HepG2 (cell line): ENCODE data around the gene ACOXL. TPM values are rescaled to one million over a fixed set of nuclear protein-coding genes. Genes with fewer than 3 reads are reported as not detected.

Experiments
- BORCS8-MEF2B ChIP-seq: sonication (generic); formaldehyde crosslinking; IDR thresholded peaks from 2 replicates; pipeline ENCODE4 v1.8.0; 2022; ENCODE audit warnings: mild to moderate bottlenecking, missing genetic modification reagents
- BRD4 ChIP-seq: sonication (generic); formaldehyde crosslinking; IDR thresholded peaks from 2 replicates; pipeline ENCODE4 v1.4.0; 2020; ENCODE audit warnings: missing genetic modification reagents
- E2F2 ChIP-seq: sonication (generic); formaldehyde crosslinking; IDR thresholded peaks from 2 replicates; pipeline ENCODE4 v1.4.0; 2020; ENCODE audit warnings: missing genetic modification reagents, borderline replicate concordance
- GTF2F1 ChIP-seq: fragments of 150-350 bp; IDR thresholded peaks from 2 replicates; pipeline ENCODE4 v1.6.1; 2014; ENCODE audit warnings: low read length
- HNRNPL ChIP-seq: fragments of 200-400 bp; formaldehyde crosslinking; IDR thresholded peaks from 2 replicates; pipeline ENCODE4 v1.6.1; 2017; ENCODE audit warnings: mild to moderate bottlenecking, low read depth, low read length
- MAFF ChIP-seq: IDR thresholded peaks from 2 replicates; pipeline ENCODE4 v1.6.1; 2011; ENCODE audit warnings: low read depth, low read length, improper control_type of control experiment
- SNRNP70 ChIP-seq: fragments of 200-400 bp; formaldehyde crosslinking; IDR thresholded peaks from 2 replicates; pipeline ENCODE4 v1.6.1; 2017; ENCODE audit warnings: mild to moderate bottlenecking, low read depth, low read length, moderate library complexity
- TBX3 ChIP-seq: fragments of 450-650 bp; IDR thresholded peaks from 2 replicates; pipeline ENCODE4 v1.6.1; 2017; ENCODE audit warnings: antibody characterized with exemption, mild to moderate bottlenecking, inconsistent platforms, borderline replicate concordance
- ZBTB44 ChIP-seq: sonication (generic); formaldehyde crosslinking; IDR thresholded peaks from 2 replicates; pipeline ENCODE4 v1.4.0; 2020; ENCODE audit warnings: missing genetic modification reagents
- ZMYM3 ChIP-seq: sonication (generic); formaldehyde crosslinking; IDR thresholded peaks from 2 replicates; pipeline ENCODE4 v1.5.1; 2020; ENCODE audit warnings: mild to moderate bottlenecking, missing genetic modification reagents
- ZNF230 ChIP-seq: sonication (generic); formaldehyde crosslinking; IDR thresholded peaks from 2 replicates; pipeline ENCODE4 v1.4.0; 2020; ENCODE audit warnings: mild to moderate bottlenecking, missing genetic modification reagents
- ZNF329 ChIP-seq: sonication (generic); formaldehyde crosslinking; IDR thresholded peaks from 2 replicates; pipeline ENCODE4 v1.9.0; 2021; ENCODE audit warnings: low read depth, mild to moderate bottlenecking, missing genetic modification reagents
- ZNF34 ChIP-seq: sonication (generic); formaldehyde crosslinking; IDR thresholded peaks from 2 replicates; pipeline ENCODE4 v1.4.0; 2020; ENCODE audit warnings: mild to moderate bottlenecking, missing genetic modification reagents, borderline replicate concordance
- ZNF503 ChIP-seq: sonication (generic); formaldehyde crosslinking; IDR thresholded peaks from 2 replicates; pipeline ENCODE4 v1.4.0; 2020; ENCODE audit warnings: missing genetic modification reagents
- ZNF639 ChIP-seq: conservative IDR thresholded peaks from 2 replicates; pipeline ENCODE4 v1.6.1; 2018; ENCODE audit warnings: missing genetic modification reagents
- ZNF674 ChIP-seq: sonication (generic); formaldehyde crosslinking; IDR thresholded peaks from 2 replicates; pipeline ENCODE4 v1.5.0; 2020; ENCODE audit warnings: low read depth, mild to moderate bottlenecking, missing genetic modification reagents
- ZNF710 ChIP-seq: sonication (generic); formaldehyde crosslinking; IDR thresholded peaks from 2 replicates; pipeline ENCODE4 v1.5.0; 2020; ENCODE audit warnings: mild to moderate bottlenecking, missing genetic modification reagents, borderline replicate concordance
- ZNF766 ChIP-seq: sonication (generic); formaldehyde crosslinking; IDR thresholded peaks from 2 replicates; pipeline ENCODE4 v1.5.0; 2020; ENCODE audit warnings: missing genetic modification reagents, borderline replicate concordance
- ZNF776 ChIP-seq: sonication (generic); formaldehyde crosslinking; IDR thresholded peaks from 2 replicates; pipeline ENCODE4 v1.4.0; 2020; ENCODE audit warnings: mild to moderate bottlenecking, missing genetic modification reagents
- polyA plus RNA-seq, 8 experiments: library from polyadenylated mRNA; depleted of rRNA in 3 of 8; stranded (reverse) in 7 of 8; unstranded in 1 of 8; fragments of >200 nt; fragmentation: Illumina TruSeq in 4 of 8; extraction: Trizol in 4 of 8; gene quantifications; 2 replicates each; pipeline versions ENCODE4 v1.2.1 to v1.2.3, GENCODE V29; 2011 to 2016; ENCODE audit warnings: low read depth in 4 of 8, missing spikeins in 1 of 8, mixed read lengths in 1 of 8; ENCODE audit not compliant: insufficient read depth in 1 of 8
- total RNA-seq, 5 experiments: library from RNA; depleted of rRNA; stranded (reverse); fragments of >200 nt; fragmentation: Illumina TruSeq; extraction: Trizol; gene quantifications; 2 replicates each; pipeline ENCODE4 v1.2.3, GENCODE V29; 2016; ENCODE audit warnings: low read depth in 1 of 5

Gene ACOXL
- total and polyA plus RNA-seq, 2 of the 13 experiments (the other 11 are each of a cell fraction or from before 2014, with no cell fraction given), result not detected

- TF ChIP-seq ZNF503 (CRISPR knock-in tag), result peak; percentile 85
- TF ChIP-seq TBX3, result peak; percentile 50
- no peak; the same call in 1 of the 2 replicates for TF ChIP-seq HNRNPL
- no peak for TF ChIP-seq SNRNP70
- TF ChIP-seq ZNF34 (CRISPR knock-in tag), result peak; percentile 80; the same call in 1 of the 2 replicates
- TF ChIP-seq ZNF766 (CRISPR knock-in tag), result peak; percentile 39; the same call in 1 of the 2 replicates
- no peak; the same call in 1 of the 2 replicates for TF ChIP-seq ZBTB44 (CRISPR knock-in tag)
- peak; percentile 78; the same call in 1 of the 2 replicates for TF ChIP-seq ZNF329 (CRISPR knock-in tag)
- TF ChIP-seq GTF2F1, result peak; percentile 76
- TF ChIP-seq ZNF674 (CRISPR knock-in tag), result peak; percentile 77; the same call in 1 of the 2 replicates
- TF ChIP-seq ZNF230, result peak; percentile 92
- TF ChIP-seq E2F2, result 0 out of 2 replicates have a peak, but pooled peaks have one; percentile 36
- TF ChIP-seq ZNF710 (CRISPR knock-in tag), result 0 out of 2 replicates have a peak, but pooled peaks have one; percentile 72
- TF ChIP-seq ZNF776, result peak; percentile 99
- TF ChIP-seq MAFF, result no peak
- peak; percentile 96 for TF ChIP-seq ZNF639 (CRISPR knock-in tag)
- TF ChIP-seq BORCS8-MEF2B (CRISPR knock-in tag), result peak; percentile 96
- TF ChIP-seq BRD4 (CRISPR knock-in tag), result peak; percentile 73
- peak; percentile 36 for TF ChIP-seq ZMYM3 (CRISPR knock-in tag)
Measured at GRCh38 chr2:111120253-111121027, 388.1 kb downstream of the ACOXL start, which contains the start of gene BCL2L11 (continued).
